ENCODE measurements around the gene DIPK2A. TPM values are rescaled to one million over a fixed set of nuclear protein-coding genes. Genes with fewer than 3 reads are reported as not detected.

DIPK2A gene
- polyA plus RNA-seq, 1 of the 3 experiments (the other 2 are of a cell fraction), result 0.03 TPM

DNA sequence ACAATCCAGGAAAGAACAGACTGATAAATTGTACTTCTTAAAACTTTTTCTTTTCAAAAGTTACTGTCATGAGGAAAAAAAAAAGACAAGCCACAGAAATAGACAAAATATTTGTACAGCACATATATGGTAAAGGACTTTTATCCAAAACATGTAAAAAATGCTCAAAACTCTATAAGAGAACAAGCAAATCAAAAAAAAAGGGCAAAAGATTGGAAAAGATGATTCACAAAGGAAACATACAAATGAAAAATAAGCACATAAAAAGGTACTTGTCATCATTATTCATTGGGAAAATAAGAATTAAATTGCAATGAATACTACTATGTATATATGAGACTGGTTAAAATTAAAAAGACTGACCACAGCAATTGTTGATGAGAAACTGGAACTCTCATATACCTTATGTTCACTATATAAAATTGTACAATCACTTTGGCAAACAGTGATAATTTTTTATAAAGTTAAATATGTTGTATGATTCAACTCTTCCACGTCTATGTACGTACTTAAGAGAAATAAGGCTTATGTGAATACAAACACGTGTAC, 39.7 kb downstream of the DIPK2A start (continued):
- TF ChIP-seq, protein P1, sequence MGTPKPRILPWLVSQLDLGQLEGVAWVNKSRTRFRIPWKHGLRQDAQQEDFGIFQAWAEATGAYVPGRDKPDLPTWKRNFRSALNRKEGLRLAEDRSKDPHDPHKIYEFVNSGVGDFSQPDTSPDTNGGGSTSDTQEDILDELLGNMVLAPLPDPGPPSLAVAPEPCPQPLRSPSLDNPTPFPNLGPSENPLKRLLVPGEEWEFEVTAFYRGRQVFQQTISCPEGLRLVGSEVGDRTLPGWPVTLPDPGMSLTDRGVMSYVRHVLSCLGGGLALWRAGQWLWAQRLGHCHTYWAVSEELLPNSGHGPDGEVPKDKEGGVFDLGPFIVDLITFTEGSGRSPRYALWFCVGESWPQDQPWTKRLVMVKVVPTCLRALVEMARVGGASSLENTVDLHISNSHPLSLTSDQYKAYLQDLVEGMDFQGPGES (IDR thresholded peaks at IDR 0.05; ENCODE audit: low read depth, low read length), result no peak
- TF ChIP-seq MEF2A (IDR thresholded peaks at IDR 0.05; ENCODE audit: borderline replicate concordance, low read depth) (no peak), RAD21 (IDR thresholded peaks at IDR 0.05; ENCODE audit: low read length) (no peak), ZBTB33 (IDR thresholded peaks at IDR 0.05; ENCODE audit: borderline replicate concordance, low read depth) (no peak), TEAD4 (IDR thresholded peaks at IDR 0.05; ENCODE audit: borderline replicate concordance, insufficient read depth) (no peak), CHD2 (IDR thresholded peaks at IDR 0.05; ENCODE audit: low read length, partially characterized antibody) (no peak), EZH2phosphoT487 (IDR thresholded peaks at IDR 0.05; ENCODE audit: borderline replicate concordance, low read depth) (no peak)

- no peaks in the 10 kb centered on the region for H3K79me2 ChIP-seq (ENCODE audit: insufficient read depth)
- no peaks in the 10 kb centered on the region for H3K9me3 ChIP-seq
- TF ChIP-seq, protein P2, sequence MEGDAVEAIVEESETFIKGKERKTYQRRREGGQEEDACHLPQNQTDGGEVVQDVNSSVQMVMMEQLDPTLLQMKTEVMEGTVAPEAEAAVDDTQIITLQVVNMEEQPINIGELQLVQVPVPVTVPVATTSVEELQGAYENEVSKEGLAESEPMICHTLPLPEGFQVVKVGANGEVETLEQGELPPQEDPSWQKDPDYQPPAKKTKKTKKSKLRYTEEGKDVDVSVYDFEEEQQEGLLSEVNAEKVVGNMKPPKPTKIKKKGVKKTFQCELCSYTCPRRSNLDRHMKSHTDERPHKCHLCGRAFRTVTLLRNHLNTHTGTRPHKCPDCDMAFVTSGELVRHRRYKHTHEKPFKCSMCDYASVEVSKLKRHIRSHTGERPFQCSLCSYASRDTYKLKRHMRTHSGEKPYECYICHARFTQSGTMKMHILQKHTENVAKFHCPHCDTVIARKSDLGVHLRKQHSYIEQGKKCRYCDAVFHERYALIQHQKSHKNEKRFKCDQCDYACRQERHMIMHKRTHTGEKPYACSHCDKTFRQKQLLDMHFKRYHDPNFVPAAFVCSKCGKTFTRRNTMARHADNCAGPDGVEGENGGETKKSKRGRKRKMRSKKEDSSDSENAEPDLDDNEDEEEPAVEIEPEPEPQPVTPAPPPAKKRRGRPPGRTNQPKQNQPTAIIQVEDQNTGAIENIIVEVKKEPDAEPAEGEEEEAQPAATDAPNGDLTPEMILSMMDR (IDR thresholded peaks at IDR 0.05), result no peak
- H2AFZ ChIP-seq (ENCODE audit: low read depth), result no peak overlapping the region
- H3K4me2 ChIP-seq, result no peak overlapping the region
- ChIA-PET CTCF (no interaction called here), POLR2A (no interaction called here)
- WGBS (ENCODE audit: low lambda C conversion rate), result 2% methylated on average over 3 of the region's 3 CpGs
- H3F3A ChIP-seq (replicated peaks; ENCODE audit: insufficient read depth), result no peaks in the 10 kb centered on the region
- no peaks in the 10 kb centered on the region for H4K20me1 ChIP-seq (ENCODE audit: insufficient read depth)
- H3K4me3 ChIP-seq (ENCODE audit: low read depth in 2 of 2, low read length in 1 of 2), result no peak overlapping the region
- no peak overlapping the region for H3K27ac ChIP-seq (ENCODE audit: low read depth in 2 of 2, low read length in 1 of 2)
- no peaks in the 10 kb centered on the region for H3K36me3 ChIP-seq (replicated peaks in 1 of 2; ENCODE audit: control insufficient read depth in 1 of 2, insufficient read depth in 2 of 2, low read length in 1 of 2)
- no peak overlapping the region for H3K9ac ChIP-seq
- DNase-seq, result no peak
- H3K9me2 ChIP-seq, result no peaks in the 10 kb centered on the region
- no peaks in the 10 kb centered on the region for H3K27me3 ChIP-seq (ENCODE audit: insufficient read depth)
- H3K4me1 ChIP-seq (ENCODE audit: control insufficient read depth in 1 of 2, insufficient read depth in 2 of 2, low read depth in 1 of 2, low read length in 1 of 2), result no peaks in the 10 kb centered on the region
These were observed 43.5 kb downstream of the DIPK2A start for GRCh38 chr3:144015133-144015532.

DNA sequence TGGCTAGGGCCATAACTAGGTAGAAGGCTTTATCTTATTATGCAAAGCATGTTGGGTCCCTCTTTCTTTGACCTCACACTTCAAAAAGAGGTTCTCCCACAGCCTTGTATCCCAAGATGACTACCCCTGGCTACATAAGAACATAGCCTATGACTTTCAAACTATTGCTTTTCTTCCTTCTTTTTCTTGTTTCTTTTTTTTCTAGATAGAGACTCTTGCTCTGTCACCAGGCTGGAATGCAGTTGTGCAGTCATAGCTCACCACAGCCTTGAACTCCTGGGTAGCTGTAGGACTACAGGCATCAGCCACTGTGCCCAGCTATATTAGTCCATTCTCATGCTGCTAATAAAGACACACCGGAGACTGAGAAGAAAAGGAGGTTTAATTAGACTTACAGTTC, 47.2 kb downstream of the DIPK2A start:
- no peaks in the 10 kb centered on the region for H3K79me2 ChIP-seq (ENCODE audit: insufficient read depth)
- no peaks in the 10 kb centered on the region for H3K36me3 ChIP-seq (replicated peaks in 1 of 2; ENCODE audit: control insufficient read depth in 1 of 2, insufficient read depth in 2 of 2, low read length in 1 of 2)
- ChIA-PET CTCF (no interaction called here), POLR2A (no interaction called here)
- H3K9ac ChIP-seq, result no peak overlapping the region
- H3K9me3 ChIP-seq, result no peaks in the 10 kb centered on the region
- no peaks in the 10 kb centered on the region for H3K4me1 ChIP-seq (ENCODE audit: control insufficient read depth in 1 of 2, insufficient read depth in 2 of 2, low read depth in 1 of 2, low read length in 1 of 2)
- no peaks in the 10 kb centered on the region for H3K27me3 ChIP-seq (ENCODE audit: insufficient read depth)
- no peak overlapping the region for H3K4me3 ChIP-seq (ENCODE audit: low read depth in 2 of 2, low read length in 1 of 2)
- H3K9me2 ChIP-seq, result no peaks in the 10 kb centered on the region
- H4K20me1 ChIP-seq (ENCODE audit: insufficient read depth), result no peaks in the 10 kb centered on the region
- 4% methylated on average over 1 of the region's 1 CpG for WGBS (ENCODE audit: low lambda C conversion rate)
- H3F3A ChIP-seq (replicated peaks; ENCODE audit: insufficient read depth), result no peaks in the 10 kb centered on the region
- no peak for DNase-seq
- no peak overlapping the region for H3K4me2 ChIP-seq
- no peak overlapping the region for H2AFZ ChIP-seq (ENCODE audit: low read depth)
- H3K27ac ChIP-seq (ENCODE audit: low read depth in 2 of 2, low read length in 1 of 2), result no peak overlapping the region
- TF ChIP-seq REST (IDR thresholded peaks at IDR 0.05; ENCODE audit: low read depth, low read length), result no peak
- no peak for TF ChIP-seq EZH2phosphoT487 (IDR thresholded peaks at IDR 0.05; ENCODE audit: borderline replicate concordance, low read depth)
- TF ChIP-seq RCOR1 (IDR thresholded peaks at IDR 0.05; ENCODE audit: low read length), result no peak
- TF ChIP-seq EP300 (IDR thresholded peaks at IDR 0.05; ENCODE audit: borderline replicate concordance in 1 of 2, low read depth in 1 of 2, low read length in 1 of 2), result no peak
- no peak for TF ChIP-seq RXRA (IDR thresholded peaks at IDR 0.05; ENCODE audit: borderline replicate concordance, low read depth)
- no peak for TF ChIP-seq RAD21 (IDR thresholded peaks at IDR 0.05; ENCODE audit: low read length)
- TF ChIP-seq CHD2 (IDR thresholded peaks at IDR 0.05; ENCODE audit: low read length, partially characterized antibody), result no peak
- TF ChIP-seq, protein P3, sequence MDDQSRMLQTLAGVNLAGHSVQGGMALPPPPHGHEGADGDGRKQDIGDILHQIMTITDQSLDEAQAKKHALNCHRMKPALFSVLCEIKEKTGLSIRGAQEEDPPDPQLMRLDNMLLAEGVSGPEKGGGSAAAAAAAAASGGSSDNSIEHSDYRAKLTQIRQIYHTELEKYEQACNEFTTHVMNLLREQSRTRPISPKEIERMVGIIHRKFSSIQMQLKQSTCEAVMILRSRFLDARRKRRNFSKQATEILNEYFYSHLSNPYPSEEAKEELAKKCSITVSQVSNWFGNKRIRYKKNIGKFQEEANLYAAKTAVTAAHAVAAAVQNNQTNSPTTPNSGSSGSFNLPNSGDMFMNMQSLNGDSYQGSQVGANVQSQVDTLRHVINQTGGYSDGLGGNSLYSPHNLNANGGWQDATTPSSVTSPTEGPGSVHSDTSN (IDR thresholded peaks at IDR 0.05), result no peak
- TF ChIP-seq FOSL2 (IDR thresholded peaks at IDR 0.05; ENCODE audit: borderline replicate concordance, low read depth), result no peak
- no peak for TF ChIP-seq TEAD4 (IDR thresholded peaks at IDR 0.05; ENCODE audit: borderline replicate concordance, insufficient read depth)
- TF ChIP-seq ELF1 (IDR thresholded peaks at IDR 0.05), result no peak
